Heart left ventricle (tissue), 13 donors: ENCODE results near the gene TMEM43.

Experiments used
- POLR2A ChIP-seq, 2 donors: fragments of 450-650 bp; IDR thresholded peaks; one replicate each; pipeline ENCODE4 v1.6.1; 2017; ENCODE audit warnings: antibody characterized with exemption in 2 of 2, mild to moderate bottlenecking in 2 of 2, moderate library complexity in 2 of 2
- TF ChIP-seq, protein P1 (sequence below), 12 donors: fragments of 200-600 bp; sonication (generic) in 4 of 12; IDR thresholded peaks; one replicate each; pipeline versions ENCODE4 v1.5.0 to v1.8.0; 2018 to 2022; ENCODE audit warnings: antibody characterized with exemption in 12 of 12, mild to moderate bottlenecking in 5 of 12
- donor health status: ischemic (EF 13 %, LVEDD 7.1; RV severe dilation, severe dysfunction).
- donor health status: DM: no; HTN: yes; CAD: no.
- donor health status: DM: no; HTN: no; CAD: no.
- donor health status: ischemic (EF 25% LVEDD 6.9; RV normal size, moderate dysfunction).
- donor health status: ischemic (EF 25% LVEDD 5.7; RV mildly dilated, moderate dysfunction).
- donor health status: ischemic (EF 35%, LVEDD 5.7; RV mildly dilated, moderate dysfunction).
- donor health status: nonischemic (EF 11% LVEDD 7.7; RV severe dilation, severe dysfunction).
- donor health status: DM: yes; HTN: yes; CAD: no.
- donor health status: PGD.
- donor health status: ischemic (EF 29% LVEDD 5.4; RV normal size, mild dysfunction).
- donor health status: nonischemic (EF 23%, LVEDD 6.1; RV moderate dilation, normal function).

DNA sequence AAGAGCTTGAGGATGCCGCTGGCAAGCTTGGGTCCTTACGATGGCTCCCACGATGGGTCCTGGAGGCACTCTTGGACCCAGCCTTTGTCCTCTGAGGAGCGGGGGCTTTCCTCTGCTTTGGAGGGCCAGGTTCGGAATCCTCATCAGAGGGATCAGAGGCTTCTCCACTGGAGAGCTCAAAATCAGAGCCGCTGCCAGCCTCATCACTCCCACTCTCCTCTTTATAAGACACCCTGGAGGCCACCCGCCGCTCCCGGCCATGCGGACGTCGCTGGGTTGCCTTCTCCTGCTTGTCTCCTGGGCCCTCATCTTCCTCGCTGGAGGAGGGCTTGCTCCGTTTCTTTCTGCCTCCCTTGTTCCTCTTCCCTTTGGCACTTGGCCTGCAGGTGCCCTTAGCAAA is 33.5 kb downstream of the TMEM43 start:
- TF ChIP-seq, protein P1, sequence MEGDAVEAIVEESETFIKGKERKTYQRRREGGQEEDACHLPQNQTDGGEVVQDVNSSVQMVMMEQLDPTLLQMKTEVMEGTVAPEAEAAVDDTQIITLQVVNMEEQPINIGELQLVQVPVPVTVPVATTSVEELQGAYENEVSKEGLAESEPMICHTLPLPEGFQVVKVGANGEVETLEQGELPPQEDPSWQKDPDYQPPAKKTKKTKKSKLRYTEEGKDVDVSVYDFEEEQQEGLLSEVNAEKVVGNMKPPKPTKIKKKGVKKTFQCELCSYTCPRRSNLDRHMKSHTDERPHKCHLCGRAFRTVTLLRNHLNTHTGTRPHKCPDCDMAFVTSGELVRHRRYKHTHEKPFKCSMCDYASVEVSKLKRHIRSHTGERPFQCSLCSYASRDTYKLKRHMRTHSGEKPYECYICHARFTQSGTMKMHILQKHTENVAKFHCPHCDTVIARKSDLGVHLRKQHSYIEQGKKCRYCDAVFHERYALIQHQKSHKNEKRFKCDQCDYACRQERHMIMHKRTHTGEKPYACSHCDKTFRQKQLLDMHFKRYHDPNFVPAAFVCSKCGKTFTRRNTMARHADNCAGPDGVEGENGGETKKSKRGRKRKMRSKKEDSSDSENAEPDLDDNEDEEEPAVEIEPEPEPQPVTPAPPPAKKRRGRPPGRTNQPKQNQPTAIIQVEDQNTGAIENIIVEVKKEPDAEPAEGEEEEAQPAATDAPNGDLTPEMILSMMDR (IDR thresholded peaks at IDR 0.05), result no peak
- TF ChIP-seq POLR2A (IDR thresholded peaks at IDR 0.05), result no peak
